Measurements from ENCODE around the gene SAMD4A.

Gene SAMD4A

GRCh38 chr14:54702492-54702891, 135.6 kb downstream of the SAMD4A start:
- Histone ChIP-seq H3K36me3 (no peaks in the 10 kb centered on the region), H3K9me3 (no peaks in the 10 kb centered on the region), H3K4me3 (ENCODE audit: low read depth, low read length) (no peak overlapping the region), H3K27me3 (no peaks in the 10 kb centered on the region), H3K4me1 (peaks cover 4% of the 10 kb centered on the region)
- DNase-seq = no peak
- TF ChIP-seq CTCF (IDR thresholded peaks at IDR 0.05; ENCODE audit: low read depth, low read length) = no peak

GRCh38 chr14:54703082-54703481, 136.2 kb downstream of the SAMD4A start:
- peaks cover 4% of the 10 kb centered on the region for H3K4me1 ChIP-seq
- H3K36me3 ChIP-seq = no peaks in the 10 kb centered on the region
- no peaks in the 10 kb centered on the region for H3K27me3 ChIP-seq
- no peaks in the 10 kb centered on the region for H3K9me3 ChIP-seq
- no peak for DNase-seq
- H3K4me3 ChIP-seq (ENCODE audit: low read depth, low read length) = no peak overlapping the region
- TF ChIP-seq CTCF (IDR thresholded peaks at IDR 0.05; ENCODE audit: low read depth, low read length) = no peak

GRCh38 chr14:54703724-54704123, 136.8 kb downstream of the SAMD4A start:
- Histone ChIP-seq H3K4me1 (peaks cover 4% of the 10 kb centered on the region), H3K9me3 (no peaks in the 10 kb centered on the region), H3K36me3 (no peaks in the 10 kb centered on the region), H3K27me3 (no peaks in the 10 kb centered on the region), H3K4me3 (ENCODE audit: low read depth, low read length) (no peak overlapping the region)
- DNase-seq = no peak
- no peak for TF ChIP-seq CTCF (IDR thresholded peaks at IDR 0.05; ENCODE audit: low read depth, low read length)

GRCh38 chr14:54704768-54705167, 137.8 kb downstream of the SAMD4A start:
- Histone ChIP-seq H3K4me3 (ENCODE audit: low read depth, low read length) (no peak overlapping the region), H3K36me3 (no peaks in the 10 kb centered on the region), H3K27me3 (no peaks in the 10 kb centered on the region), H3K4me1 (no peaks in the 10 kb centered on the region), H3K9me3 (no peaks in the 10 kb centered on the region)
- DNase-seq = no peak
- TF ChIP-seq CTCF (IDR thresholded peaks at IDR 0.05; ENCODE audit: low read depth, low read length) = no peak

- Histone ChIP-seq H3K4me1 (no peaks in the 10 kb centered on the region), H3K36me3 (no peaks in the 10 kb centered on the region), H3K27me3 (no peaks in the 10 kb centered on the region), H3K4me3 (ENCODE audit: low read depth, low read length) (no peak overlapping the region), H3K9me3 (no peaks in the 10 kb centered on the region; the same call in 1 of the 2 replicates)
- TF ChIP-seq CTCF (IDR thresholded peaks at IDR 0.05; ENCODE audit: low read depth, low read length) = no peak
- no peak for DNase-seq
Observed at GRCh38 chr14:54706769-54707168, 139.8 kb downstream of the SAMD4A start.

- TF ChIP-seq CTCF (IDR thresholded peaks at IDR 0.05; ENCODE audit: low read depth, low read length) = no peak
- no peak overlapping the region for H3K4me3 ChIP-seq (ENCODE audit: low read depth, low read length)
- H3K27me3 ChIP-seq = no peaks in the 10 kb centered on the region
- H3K36me3 ChIP-seq = no peaks in the 10 kb centered on the region
- no peaks in the 10 kb centered on the region; the same call in 1 of the 2 replicates for H3K9me3 ChIP-seq
- no peak for DNase-seq
- H3K4me1 ChIP-seq = no peaks in the 10 kb centered on the region
Observed at GRCh38 chr14:54708161-54708560, 141.2 kb downstream of the SAMD4A start.
